Measurements from ENCODE around the gene ZNF546. TPM values are rescaled to one million over a fixed set of nuclear protein-coding genes. Genes with fewer than 3 reads are reported as not detected.

The ZNF546 gene
- polyA plus RNA-seq, 2 of the 4 experiments (the other 2 are of a cell fraction), result 3.8 to 6.4 TPM

- Histone ChIP-seq H3K4me3 (no peak overlapping the region), H3K4me2 (no peak overlapping the region), H3K4me1 (0 out of 3 replicates have a peak, but pooled peaks cover 4% of the 10 kb centered on the region), H3K27ac (no peak overlapping the region), H3K9me3 (peaks cover 92% of the 10 kb centered on the region)
- no peak for DNase-seq (ENCODE audit: low read depth in 1 of 2, low spot score in 1 of 2)
- WGBS (ENCODE audit: missing lambda C conversion rate), result 19% methylated on average over 1 of the region's 1 CpG
- CTCF ChIA-PET, result interaction anchor here (0.5 to 0.6 kb wide), 2 partner anchors 246 to 1694 kb away, joined by 3 read pairs; no protein-coding TSS in a partner anchor
- peak; percentile 98 for FAIRE-seq
- POLR2A ChIA-PET, result no interaction called here
- no peak for ATAC-seq
- TF ChIP-seq HOXA7 (CRISPR knock-in tag; IDR thresholded peaks at IDR 0.05) (no peak), NPAS2 (CRISPR knock-in tag; IDR thresholded peaks at IDR 0.05; ENCODE audit: borderline replicate concordance) (no peak), EHF (CRISPR knock-in tag; IDR thresholded peaks at IDR 0.05) (no peak), CTCF (IDR thresholded peaks at IDR 0.05) (no peak), MAZ (IDR thresholded peaks at IDR 0.05; ENCODE audit: borderline replicate concordance, low read depth, low read length) (no peak), SREBF2 (IDR thresholded peaks at IDR 0.05) (no peak), RAD21 (conservative IDR thresholded peaks at IDR 0.05 in 1 of 2, IDR thresholded peaks at IDR 0.05 in 1 of 2) (no peak), KDM5A (IDR thresholded peaks at IDR 0.05) (no peak), EHMT2 (IDR thresholded peaks at IDR 0.05; ENCODE audit: low read depth) (no peak), RFX5 (IDR thresholded peaks at IDR 0.05) (no peak)
Observed at GRCh38 chr19:40059624-40060023, 62.8 kb downstream of the ZNF546 start.

- no peak for FAIRE-seq
- POLR2A ChIA-PET, result no interaction called here
- ATAC-seq, result no peak
- Histone ChIP-seq H3K4me2 (no peak overlapping the region), H3K4me1 (no peaks in the 10 kb centered on the region), H3K27ac (no peak overlapping the region), H3K9me3 (peaks cover 96% of the 10 kb centered on the region), H3K4me3 (no peak overlapping the region)
- WGBS (ENCODE audit: missing lambda C conversion rate), result 63% methylated on average over 1 of the region's 1 CpG
- no peak for DNase-seq (ENCODE audit: low read depth in 1 of 2, low spot score in 1 of 2)
- CTCF ChIA-PET, result no interaction called here
- TF ChIP-seq MAFK (IDR thresholded peaks at IDR 0.05; ENCODE audit: partially characterized antibody) (peak; percentile 99), KDM1A (IDR thresholded peaks at IDR 0.05; ENCODE audit: low read depth) (no peak)
Observed at GRCh38 chr19:40070058-40070457, 73.2 kb downstream of the ZNF546 start.

Other genes with a start within 250 kb of the ZNF546 start
- not detected in 2 replicates for gene LEUTX, start 218.2 kb upstream of the ZNF546 start, polyA plus RNA-seq (2011; rRNA removed)
- not detected in 3 replicates for gene LEUTX, start 218.2 kb upstream of the ZNF546 start, polyA plus RNA-seq (2017; fragmentation: RNase III; extraction: RNeasy Plus Mini Kit Qiagen cat#74134 plus additional on column Dnase treatment)
- 13.8 and 17.3 TPM in 2 replicates for gene DYRK1B, start 162.9 kb upstream of the ZNF546 start, polyA plus RNA-seq (2011; rRNA removed)
- 12.9 to 21.2 TPM (median 18.6 TPM) in 3 replicates for gene DYRK1B, start 162.9 kb upstream of the ZNF546 start, polyA plus RNA-seq (2017; fragmentation: RNase III; extraction: RNeasy Plus Mini Kit Qiagen cat#74134 plus additional on column Dnase treatment)
- 716 and 970 TPM in 2 replicates for gene FBL, start 150.7 kb upstream of the ZNF546 start, polyA plus RNA-seq (2011; rRNA removed)
- gene FBL, start 150.7 kb upstream of the ZNF546 start, polyA plus RNA-seq (2017; fragmentation: RNase III; extraction: RNeasy Plus Mini Kit Qiagen cat#74134 plus additional on column Dnase treatment), result 1,011 to 1,141 TPM (median 1,077 TPM) in 3 replicates
- 1.4 and 2.8 TPM in 2 replicates for gene FCGBP, start 62.4 kb upstream of the ZNF546 start, polyA plus RNA-seq (2011; rRNA removed)
- gene FCGBP, start 62.4 kb upstream of the ZNF546 start, polyA plus RNA-seq (2017; fragmentation: RNase III; extraction: RNeasy Plus Mini Kit Qiagen cat#74134 plus additional on column Dnase treatment), result 0.61 to 0.74 TPM (median 0.62 TPM) in 3 replicates
- 192 and 208 TPM in 2 replicates for gene PSMC4, start 25.9 kb upstream of the ZNF546 start, polyA plus RNA-seq (2011; rRNA removed)
- gene PSMC4, start 25.9 kb upstream of the ZNF546 start, polyA plus RNA-seq (2017; fragmentation: RNase III; extraction: RNeasy Plus Mini Kit Qiagen cat#74134 plus additional on column Dnase treatment), result 276 to 295 TPM (median 284 TPM) in 3 replicates
- gene ZNF780B, start 59.2 kb downstream of the ZNF546 start, polyA plus RNA-seq (2011; rRNA removed), result 10.0 and 15.7 TPM in 2 replicates
- 7.1 to 10.3 TPM (median 8.7 TPM) in 3 replicates for gene ZNF780B, start 59.2 kb downstream of the ZNF546 start, polyA plus RNA-seq (2017; fragmentation: RNase III; extraction: RNeasy Plus Mini Kit Qiagen cat#74134 plus additional on column Dnase treatment)
- 39.3 and 48.1 TPM in 2 replicates for gene ZNF780A, start 93.9 kb downstream of the ZNF546 start, polyA plus RNA-seq (2011; rRNA removed)
- 32.8 to 37.9 TPM (median 35.4 TPM) in 3 replicates for gene ZNF780A, start 93.9 kb downstream of the ZNF546 start, polyA plus RNA-seq (2017; fragmentation: RNase III; extraction: RNeasy Plus Mini Kit Qiagen cat#74134 plus additional on column Dnase treatment)
- 6.0 and 6.6 TPM in 2 replicates for gene MAP3K10, start 194.4 kb downstream of the ZNF546 start, polyA plus RNA-seq (2011; rRNA removed)
- 15.0 to 21.0 TPM (median 19.5 TPM) in 3 replicates for gene MAP3K10, start 194.4 kb downstream of the ZNF546 start, polyA plus RNA-seq (2017; fragmentation: RNase III; extraction: RNeasy Plus Mini Kit Qiagen cat#74134 plus additional on column Dnase treatment)
- gene TTC9B, start 221.3 kb downstream of the ZNF546 start, polyA plus RNA-seq (2011; rRNA removed), result not detected in 2 replicates
- gene TTC9B, start 221.3 kb downstream of the ZNF546 start, polyA plus RNA-seq (2017; fragmentation: RNase III; extraction: RNeasy Plus Mini Kit Qiagen cat#74134 plus additional on column Dnase treatment), result 0.04 TPM in 1 of 3 replicates, not detected in the others
- 0.10 and 0.17 TPM in 2 replicates for gene CCNP, start 229.6 kb downstream of the ZNF546 start, polyA plus RNA-seq (2011; rRNA removed)
- gene CCNP, start 229.6 kb downstream of the ZNF546 start, polyA plus RNA-seq (2017; fragmentation: RNase III; extraction: RNeasy Plus Mini Kit Qiagen cat#74134 plus additional on column Dnase treatment), result 0.13 to 0.16 TPM (median 0.15 TPM) in 3 replicates